HG02884 (cell line): ENCODE measurements around the gene RCVRN.

Experiments
- ATAC-seq: cut with Tn5 transposase; IDR thresholded peaks from one replicate; pipeline ENCODE4 v1.9.1; 2021; ENCODE audit warnings: mild to moderate bottlenecking, moderate library complexity; ENCODE audit not compliant: unreplicated experiment

The RCVRN gene

DNA sequence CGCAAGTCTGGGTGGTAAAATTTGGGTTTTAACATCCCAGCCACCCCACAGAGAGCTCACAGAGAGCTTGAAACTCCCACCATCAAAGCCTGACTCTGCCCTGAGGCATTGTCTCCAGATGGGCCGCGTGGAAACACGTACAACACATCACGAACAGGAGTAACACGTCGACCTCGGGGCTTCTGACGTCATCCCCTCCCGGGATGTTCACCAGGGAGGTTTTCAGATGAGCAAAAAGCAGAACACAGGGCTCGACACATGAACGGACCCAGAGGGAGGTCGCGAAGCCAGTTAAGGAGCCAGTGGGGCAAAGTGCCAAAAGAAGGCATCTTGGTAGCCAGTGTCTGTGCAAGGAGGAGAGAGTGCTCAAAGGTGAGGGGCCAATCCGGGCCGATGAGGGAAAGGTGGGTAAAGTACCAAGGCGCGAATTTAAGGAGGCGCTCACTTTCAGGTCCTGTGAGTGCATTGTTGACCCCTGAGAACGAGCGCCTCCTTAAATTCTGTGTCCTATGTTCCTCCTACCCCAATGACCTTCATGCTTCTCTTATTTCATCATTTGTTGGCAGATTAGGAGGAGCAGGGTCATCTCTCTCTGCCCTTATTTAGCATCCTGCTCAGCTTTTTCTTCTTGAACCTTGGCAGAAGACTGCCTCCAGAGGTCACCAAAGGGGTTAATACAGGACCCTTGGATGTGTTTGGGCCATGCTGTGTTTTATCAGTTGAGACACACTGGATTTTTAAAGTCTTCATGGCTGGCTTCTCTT, 5.6 kb downstream of the RCVRN start:
- ATAC-seq = no peak

DNA sequence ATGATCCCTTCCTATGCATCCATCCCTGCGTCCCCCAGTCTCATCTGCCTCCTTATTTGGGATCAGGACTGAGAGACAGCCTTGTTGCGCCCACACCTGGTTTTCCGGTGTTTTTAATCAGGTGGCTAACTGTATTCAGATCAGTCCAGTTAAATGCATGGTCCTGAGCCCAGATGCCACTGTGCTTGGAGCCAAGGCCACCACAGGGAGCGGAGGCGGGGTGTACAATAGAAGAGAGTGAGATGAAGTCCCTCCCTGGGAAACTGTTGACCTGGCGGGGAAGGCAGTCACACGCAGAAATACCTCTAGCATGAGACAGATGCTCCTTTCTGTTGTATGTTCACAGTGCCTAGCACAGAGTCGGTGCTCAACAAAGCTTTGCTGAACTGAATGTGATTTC, 6.3 kb downstream of the RCVRN start:
- no peak for ATAC-seq

DNA sequence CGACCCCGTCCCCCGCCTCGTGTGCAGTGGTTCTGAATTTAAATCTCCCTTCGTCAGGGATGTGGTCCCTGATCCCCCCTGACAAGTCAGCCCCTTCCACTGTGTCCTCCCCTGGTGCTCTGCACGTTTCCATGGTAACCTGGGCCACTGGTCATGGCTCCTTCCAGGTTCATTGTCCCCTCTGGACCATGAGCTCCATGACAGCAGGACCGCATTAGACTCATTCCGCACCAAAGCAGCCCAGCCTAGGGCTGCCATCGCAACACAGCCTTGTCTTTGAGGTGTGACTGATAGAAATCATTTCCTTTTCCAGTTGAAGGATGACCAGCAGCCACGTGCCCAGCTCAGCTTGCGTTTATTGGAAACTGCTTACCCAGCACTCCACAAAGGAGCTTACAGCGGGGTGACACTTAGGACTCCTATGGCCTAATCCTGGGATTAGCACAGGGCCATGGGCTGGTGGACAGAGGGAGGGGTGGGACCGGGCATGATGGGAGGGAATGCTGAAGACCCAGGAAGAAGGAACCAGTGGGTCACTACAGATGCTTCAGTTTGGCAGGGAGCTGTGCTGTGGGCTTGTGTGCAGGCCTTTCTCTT, 7.6 kb downstream of the RCVRN start:
- ATAC-seq = no peak

DNA sequence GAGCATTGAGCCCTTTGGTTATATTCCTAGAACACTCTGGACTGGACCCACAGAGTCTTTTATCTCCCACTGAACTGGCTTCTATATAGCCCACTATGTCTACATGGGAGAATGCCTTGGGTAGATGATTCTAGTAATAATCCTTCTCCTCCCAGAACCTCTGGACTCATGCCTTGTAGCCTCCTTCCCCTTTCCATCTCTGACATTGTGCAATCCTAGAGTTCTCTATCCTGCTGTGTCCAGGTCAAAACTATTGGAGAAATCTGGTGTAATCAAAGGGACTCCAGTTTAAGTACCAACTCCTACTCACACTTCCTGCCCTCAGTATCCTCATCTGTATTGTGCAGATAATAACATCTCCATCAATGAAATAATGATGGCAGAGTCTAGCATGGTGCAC, 9.1 kb downstream of the RCVRN start:
- no peak for ATAC-seq

DNA sequence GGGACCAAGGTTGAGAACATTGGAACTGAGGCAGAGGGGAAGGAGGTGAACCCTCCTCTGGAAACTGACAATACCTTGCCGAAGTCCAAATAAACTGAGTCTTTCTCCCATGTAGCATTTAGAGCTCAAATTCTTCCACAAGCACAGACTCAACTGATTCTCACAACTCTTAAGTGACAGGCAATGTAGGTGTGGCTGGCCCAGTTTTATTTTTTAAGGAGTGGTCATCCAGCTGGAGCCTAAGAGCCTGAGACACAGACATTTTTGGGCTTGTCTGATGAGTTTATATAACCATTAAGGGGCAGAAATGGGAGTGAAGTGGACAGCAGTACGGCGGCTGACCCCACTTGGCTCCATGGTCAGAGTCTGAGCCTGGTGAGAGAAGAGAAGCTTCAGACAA, 10.8 kb downstream of the RCVRN start:
- ATAC-seq = no peak

DNA sequence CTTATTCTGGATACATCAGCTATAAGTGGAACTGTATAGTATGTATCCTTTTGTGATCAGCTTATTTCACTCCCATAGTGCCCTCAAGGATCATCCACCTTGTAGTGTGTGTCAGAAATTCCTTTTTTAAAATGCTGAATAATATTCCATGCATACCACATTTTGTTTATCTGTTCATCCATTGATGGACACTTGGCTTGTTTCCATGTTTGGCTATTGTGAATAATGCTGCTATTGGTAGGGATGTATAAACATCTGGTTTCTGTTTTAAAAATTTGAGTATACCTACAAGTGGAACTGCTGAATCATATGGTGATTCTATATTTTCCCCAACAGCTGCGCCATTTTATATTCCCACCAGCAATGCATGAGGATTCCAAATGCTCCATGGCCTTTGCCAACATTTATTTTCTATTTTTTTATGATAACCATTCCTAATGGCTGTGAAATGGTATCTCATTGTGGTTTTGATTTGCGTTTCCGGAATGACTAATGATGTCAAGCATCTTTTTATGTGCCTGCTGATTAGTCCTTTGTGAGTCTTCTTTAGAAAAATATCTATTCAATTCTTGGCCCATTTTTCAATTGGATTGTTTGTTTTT, 11.6 kb downstream of the RCVRN start:
- no peak for ATAC-seq

DNA sequence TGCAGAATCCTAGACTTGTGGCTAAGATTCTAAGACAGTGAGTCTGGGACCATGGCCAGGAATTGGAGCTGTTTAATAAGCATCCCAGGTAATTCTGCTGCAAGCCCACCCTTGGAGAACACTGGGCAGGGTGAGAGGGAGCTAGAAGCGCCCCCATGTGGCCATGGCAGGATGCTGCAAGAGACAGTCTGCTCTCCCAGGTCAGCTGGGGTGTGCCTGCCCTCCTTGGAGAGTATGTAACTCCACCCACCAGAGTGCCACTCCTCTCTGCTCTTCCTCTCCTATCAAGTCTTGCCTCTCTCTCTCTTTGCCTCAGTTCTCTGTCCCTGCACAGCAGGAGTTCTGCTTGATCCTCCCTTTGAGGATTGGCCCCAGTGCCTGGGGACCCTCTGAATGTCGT, 14.9 kb downstream of the RCVRN start:
- ATAC-seq = no peak

DNA sequence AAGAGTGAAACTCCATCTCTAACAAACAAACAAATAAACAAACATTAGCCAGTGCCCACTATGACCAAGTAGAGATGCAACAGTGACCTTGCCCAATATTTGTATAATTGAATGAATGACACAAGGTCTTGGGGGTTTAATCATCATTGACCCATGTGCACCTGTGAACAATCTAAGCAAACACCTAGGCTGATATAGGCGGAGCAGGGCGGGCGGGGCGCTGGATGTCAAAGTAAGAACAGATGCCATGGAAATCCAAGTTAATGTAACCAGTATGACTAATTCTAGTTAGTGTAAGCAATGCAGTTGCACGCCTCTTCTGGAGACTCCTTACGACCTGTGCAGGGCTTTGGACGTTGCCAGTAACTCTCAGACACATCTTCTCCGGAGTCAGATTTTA, 17.6 kb downstream of the RCVRN start:
- no peak for ATAC-seq

DNA sequence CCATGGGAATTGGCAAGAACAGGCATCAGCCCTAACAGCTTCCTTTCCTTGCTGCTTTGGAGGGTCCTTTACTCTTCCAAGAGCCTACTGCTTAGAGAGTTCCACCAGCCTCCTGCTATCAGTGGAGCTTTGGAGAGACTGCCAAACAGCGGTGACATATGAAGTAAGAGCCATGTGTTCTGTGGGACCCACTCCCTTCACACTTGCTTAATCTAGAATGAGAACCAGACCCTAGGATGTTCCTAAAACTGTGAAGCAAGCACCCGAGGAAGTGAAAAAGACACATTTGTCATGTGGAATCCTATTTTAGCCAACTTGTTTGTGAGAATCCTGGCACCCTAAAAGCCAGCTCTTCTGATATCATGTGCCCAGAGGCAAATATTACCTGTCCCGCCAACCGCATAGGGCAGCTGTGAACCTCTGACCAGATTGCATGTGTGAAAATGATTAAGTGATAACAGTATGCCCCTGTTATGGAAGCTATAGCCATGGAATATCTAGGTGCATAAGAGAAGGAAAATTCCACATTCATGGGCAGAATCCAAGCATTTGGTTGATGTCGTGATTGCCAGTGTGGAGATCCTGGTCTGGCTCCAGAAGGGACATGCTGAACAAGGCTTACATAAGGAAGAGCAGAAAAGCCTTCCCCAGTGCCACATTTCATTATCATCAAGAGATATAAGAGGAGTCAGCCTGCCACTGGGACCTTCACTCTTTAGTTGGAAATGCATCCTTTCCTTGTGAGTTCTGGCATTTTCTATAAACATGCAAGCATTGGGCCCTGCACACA, 18.7 kb downstream of the RCVRN start:
- ATAC-seq = no peak

DNA sequence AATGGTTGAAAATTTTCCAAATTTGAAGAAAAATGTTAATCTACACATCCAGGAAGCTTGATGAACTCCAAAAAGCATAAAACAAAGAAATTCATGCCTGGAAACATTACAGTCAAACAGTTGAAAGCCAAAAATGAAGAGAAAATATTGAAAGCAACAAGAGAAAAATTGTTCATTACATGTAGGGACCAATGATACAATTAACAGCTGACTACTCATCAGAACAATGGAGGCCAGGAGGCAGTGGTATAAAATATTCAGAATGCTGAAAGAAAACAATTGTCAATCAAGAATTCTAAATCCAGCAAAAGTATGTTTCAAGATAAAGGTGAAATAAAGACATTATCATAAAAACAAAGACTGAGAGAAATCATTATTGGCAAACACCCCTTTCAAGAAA, 21.6 kb downstream of the RCVRN start:
- no peak for ATAC-seq

DNA sequence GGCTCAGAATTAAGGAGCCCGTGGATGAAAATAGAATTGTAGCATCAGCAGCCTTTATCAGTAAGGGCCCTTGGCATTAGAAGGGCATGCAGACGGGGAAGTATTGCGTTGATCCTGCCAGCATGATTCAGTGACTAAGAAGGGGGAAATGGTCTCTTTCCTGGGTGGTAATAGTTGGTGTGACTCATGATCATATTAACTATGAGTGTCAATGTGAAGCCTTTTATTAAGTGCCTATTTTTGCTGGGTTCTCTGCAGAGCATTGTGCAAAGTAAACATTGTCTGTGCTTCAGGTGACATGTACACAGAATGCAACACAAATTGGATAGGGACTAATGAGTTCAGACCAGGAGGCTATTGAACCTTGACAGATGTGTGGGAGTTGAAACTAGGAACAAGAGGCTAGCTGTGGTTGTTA, 24.5 kb downstream of the RCVRN start:
- ATAC-seq = no peak

DNA sequence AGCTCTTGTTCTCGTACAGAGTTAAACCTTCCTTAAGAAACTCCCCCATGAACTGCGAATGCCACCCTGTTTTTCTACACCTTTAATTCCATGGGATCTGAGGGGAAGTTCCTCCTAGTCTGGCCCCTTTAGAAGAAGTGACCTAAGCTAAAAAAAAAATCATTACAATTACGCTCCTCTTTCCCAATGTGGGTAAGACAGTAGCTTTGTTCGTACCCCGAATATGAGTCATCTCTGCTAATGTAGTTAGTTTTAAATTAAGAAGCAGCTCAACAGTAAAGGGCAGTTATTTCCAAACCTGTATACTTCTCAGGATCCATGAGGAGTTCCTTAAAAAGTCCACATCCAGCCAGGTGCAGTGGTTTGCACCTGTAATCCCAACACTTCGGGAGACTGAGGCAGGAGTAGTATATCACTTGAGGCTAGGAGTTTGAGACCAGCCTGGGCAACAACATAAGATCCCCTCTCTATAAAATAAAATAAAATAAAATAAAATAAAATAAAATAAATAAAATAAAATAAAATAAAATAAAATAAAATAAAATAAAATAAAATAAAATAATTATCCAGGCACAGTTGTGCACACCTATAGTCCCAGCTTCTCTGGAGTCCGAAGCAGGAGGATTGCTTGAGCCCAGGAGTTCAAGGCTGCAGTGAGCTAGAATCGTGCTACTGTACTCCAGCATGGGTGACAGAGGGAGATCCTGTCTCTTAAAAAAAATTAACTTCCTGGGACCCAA, 26.1 kb downstream of the RCVRN start:
- no peak for ATAC-seq

DNA sequence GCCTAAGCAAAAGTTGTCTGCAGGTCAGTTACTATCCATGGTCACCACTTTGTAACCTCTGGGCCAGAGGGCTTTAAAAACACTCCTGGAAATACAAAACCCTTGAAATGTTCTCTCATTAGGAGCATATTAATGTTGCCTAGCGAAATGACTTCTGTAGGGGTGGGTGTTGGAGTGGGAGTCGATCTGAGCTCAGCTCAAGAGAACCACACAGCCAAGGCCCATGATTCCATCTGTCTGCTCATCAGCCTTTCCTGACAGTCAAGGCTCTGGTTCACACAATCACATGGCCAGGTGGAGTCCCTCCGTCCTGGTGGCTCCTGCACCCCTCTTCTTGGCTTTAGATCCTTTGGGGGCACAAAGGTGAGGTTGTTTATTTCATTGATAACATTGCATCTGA, 26.7 kb downstream of the RCVRN start:
- ATAC-seq = no peak

DNA sequence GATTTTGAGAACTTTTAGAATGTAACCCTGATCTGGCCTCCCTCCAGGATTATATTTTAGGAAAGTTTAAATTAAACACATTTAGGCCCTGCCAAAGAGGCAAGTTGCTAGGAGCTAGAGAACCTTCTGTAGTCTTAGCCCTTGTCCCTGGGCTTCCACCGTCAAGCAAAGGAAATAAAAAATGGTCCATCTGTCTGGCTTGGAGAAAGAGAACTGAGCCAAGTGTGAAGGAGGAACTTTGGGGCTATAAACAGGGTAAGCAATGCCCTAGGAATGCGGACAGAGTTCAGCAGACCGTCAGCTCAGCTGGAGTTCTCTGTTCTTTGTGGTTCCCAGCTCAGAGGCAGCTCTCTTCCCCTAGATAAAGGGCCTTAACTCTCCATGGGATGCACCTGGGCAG, 29.6 kb downstream of the RCVRN start:
- no peak for ATAC-seq

DNA sequence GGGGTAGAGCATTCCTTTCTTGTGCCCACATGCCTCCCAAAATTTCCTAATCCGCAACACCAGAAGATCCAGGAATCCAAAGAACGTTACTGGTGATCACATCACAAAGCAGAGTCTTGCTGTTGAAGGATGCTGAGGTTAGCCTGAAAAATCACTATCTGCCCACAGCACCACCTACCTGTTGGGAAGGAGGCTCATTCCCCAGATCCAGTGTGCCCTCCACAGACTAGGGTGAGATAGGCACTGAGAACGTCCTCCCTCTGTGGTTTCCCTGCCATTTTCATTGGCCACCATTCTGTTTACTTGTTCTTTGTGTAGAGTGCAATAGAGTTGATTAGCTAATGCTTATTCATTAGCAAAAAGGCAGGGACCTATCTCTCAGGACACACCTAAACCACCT, 30.3 kb downstream of the RCVRN start:
- no peak for ATAC-seq

DNA sequence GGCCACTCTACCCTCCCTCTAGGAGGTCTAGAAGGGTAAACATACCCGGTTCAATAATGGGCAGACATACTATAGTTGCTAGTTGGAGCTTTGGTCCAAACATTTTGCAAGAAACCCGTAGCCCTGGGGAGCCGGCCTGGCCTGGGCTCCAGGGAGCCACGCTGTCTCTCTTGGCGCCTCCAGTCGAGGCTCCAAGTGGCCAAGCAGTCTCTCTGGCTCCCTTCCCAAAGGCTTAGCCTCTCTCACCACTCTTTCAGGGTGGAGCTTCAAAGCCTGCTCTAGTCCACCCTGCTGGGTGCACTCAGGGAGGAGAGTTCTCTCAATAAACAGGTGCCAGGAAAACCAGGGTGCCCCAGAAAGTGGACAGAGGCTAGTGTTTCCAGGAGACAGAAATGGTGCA, 32.2 kb downstream of the RCVRN start:
- no peak for ATAC-seq

DNA sequence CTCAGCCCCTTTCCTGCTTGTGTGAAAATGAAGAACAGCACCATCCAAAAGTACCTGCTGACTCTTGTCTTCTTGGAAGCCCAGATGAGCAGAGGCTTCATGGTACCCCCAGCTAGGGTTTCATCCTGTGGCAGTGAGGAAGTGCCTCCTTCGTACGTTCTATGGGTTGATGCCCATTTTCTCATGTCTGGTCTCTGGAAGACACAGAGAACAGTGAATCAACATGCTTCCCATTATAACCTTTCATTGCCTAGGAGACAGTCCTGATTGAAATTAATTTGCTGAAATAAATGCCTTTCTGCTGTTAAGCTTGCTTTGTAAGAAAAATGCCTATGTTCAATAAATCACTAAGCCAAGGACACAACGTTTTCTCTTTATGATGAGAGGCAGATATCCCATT, 36.5 kb downstream of the RCVRN start:
- no peak for ATAC-seq

DNA sequence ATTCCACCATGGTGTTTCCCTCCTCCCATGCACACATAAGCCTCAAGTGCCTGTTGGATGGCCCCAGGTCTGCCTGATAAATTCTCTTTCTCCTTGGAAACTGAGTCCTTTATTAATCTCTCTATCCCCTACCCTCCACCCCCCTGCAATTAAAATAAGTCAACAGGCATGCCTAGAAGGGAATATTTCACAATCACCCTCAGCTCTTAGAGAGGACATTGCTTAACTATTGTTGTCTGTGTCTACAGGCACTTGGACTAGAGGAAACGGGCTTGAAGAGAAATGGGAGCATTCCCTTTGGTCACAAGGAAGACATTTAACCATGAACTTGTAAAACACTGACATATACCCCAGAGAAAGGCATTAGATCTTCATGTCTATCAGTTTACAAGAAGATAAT, 39.5 kb downstream of the RCVRN start:
- ATAC-seq = no peak

DNA sequence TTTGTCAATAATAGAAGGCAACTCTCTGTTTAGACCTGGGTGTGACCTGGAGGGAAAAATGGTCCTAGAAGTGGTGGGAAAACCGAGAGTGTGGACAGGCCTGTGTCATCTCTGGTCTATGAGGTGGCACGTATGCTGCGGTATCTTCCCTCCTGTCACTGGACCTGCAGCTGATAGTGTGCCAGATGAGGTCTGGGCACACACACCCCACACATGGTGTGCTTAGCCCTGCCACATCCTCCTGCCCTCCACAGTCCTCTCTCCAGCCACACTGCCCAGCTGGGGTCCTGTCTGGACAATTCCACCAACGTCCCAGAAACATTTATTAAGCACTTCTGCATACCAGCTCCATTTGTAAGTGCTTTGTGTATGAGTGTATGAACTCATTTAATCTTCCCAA, 42.1 kb downstream of the RCVRN start:
- no peak for ATAC-seq

DNA sequence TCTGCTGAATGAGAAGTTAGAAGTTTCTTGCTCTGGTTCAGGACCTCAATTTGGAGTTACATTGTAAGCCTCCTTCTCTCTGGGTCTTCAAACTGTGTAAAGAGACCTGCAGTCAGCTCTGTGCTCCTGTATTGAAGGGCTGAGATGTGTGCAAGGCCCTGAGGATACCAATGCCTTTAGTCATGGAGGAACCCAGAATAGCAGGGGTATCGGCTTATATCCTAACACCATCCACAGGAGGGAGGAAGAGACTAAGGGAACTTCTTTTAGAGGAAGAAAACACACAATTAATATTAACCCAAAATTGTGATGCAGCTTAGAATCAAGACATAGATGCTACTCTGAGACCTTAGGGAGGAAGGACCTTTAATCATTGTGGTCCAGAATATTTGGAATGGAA, 42.9 kb downstream of the RCVRN start:
- ATAC-seq = no peak

DNA sequence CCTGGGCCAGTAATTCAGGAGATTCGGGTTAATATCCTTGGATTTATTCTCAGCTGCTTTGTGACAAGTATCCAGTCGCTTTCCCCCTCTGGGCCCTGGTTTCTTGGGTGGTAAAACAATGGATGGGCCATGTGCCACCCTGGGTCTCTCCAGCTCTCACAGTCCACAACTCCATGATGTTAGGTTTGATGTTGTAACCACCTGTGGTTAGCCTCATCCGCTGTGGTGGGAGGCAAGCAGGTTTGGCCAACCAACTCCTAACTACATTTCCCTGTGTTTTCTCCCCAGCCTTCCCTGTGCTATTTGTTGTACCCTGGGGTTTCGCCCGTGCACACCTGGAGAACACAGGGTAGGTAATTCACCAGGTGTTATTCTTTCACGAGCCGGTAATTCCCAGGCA, 44.2 kb downstream of the RCVRN start:
- ATAC-seq = no peak
